NCI-H1436 (cell line): ENCODE data around the gene KLHL34.

Source experiments
- DNase-seq: peaks from one replicate; lab custom pipeline; 2025; lab: John Stamatoyannopoulos, UW

Gene KLHL34

DNA sequence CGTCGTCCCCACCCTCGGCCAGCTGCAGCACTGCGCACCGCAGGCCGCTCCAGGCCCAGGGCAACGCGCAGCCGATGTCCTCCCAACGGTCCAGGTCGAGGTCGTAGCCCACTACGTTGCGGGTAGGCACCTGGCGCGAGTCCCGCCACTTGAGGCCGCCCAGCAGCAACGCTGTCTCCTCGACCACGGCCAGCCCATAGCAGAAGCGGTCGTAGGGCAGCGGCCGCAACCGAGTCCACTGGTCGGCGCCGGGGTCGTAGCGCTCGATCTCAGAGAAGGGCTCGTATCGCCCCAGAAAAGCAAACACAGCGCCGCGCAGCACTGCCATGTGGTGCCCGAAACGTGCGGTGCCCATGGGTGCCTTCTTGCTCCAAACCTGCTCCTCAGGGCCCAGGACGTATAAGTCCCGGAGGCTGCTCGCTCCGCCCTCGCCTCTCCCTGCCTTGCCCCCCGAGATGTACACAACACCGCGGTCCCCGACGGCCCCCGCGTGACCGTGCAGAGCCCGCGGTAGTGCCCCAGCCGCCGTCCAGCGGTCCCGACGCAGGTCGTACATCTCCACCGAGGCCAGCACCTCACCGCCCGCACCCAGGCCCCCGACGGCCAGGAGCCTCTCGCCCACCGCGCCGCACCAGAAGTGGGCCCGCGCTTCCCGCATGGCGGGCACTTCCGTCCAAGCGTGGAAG, 2.1 kb downstream of the KLHL34 start:
- DNase-seq = no peak

DNA sequence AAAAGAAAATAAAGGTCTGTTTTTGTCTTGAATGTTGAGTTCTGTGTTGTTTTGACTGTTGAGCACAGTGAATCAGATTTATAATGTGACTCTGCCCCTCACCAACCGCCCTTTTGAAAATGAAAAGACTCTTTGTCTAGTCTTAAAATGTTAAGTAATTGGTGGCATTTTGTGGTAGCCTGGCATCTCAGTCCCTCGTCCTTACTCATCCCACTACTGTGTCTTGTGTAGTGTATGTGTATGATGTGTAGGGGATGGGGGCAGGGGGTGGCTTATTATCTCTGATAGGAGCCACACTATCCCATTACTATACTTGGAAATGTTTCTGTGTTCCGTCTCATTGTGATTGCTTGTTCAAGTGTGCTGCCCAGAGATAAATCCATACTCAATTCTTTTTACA, 12.2 kb downstream of the KLHL34 start:
- DNase-seq = no peak

- no peak for DNase-seq
Measured at GRCh38 chrX:21645431-21645830, 12.7 kb downstream of the KLHL34 start.

DNA sequence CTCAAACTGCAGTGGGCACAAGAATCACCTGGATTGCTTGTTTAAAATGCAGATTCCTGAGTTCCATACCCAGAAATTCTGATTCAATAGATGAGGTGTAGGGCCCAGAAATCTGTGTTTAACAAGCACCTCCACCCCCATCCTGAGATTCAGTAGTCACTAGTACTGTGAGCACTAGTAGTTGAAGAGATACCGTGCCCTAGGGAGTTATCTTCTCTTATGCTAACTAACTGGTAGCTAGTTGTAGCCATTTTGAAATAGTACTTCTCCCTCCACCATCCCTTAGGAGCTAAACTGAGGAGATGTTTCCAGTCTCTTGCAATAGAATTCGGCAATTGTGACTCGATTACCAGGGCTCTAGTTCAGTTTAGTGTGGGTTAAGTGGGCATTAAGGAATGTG, 18.4 kb downstream of the KLHL34 start:
- no peak for DNase-seq

GRCh38 chrX:21638311-21638710, 19.8 kb downstream of the KLHL34 start:
- no peak for DNase-seq

GRCh38 chrX:21632027-21632426, 26.1 kb downstream of the KLHL34 start:
- DNase-seq = no peak

DNA sequence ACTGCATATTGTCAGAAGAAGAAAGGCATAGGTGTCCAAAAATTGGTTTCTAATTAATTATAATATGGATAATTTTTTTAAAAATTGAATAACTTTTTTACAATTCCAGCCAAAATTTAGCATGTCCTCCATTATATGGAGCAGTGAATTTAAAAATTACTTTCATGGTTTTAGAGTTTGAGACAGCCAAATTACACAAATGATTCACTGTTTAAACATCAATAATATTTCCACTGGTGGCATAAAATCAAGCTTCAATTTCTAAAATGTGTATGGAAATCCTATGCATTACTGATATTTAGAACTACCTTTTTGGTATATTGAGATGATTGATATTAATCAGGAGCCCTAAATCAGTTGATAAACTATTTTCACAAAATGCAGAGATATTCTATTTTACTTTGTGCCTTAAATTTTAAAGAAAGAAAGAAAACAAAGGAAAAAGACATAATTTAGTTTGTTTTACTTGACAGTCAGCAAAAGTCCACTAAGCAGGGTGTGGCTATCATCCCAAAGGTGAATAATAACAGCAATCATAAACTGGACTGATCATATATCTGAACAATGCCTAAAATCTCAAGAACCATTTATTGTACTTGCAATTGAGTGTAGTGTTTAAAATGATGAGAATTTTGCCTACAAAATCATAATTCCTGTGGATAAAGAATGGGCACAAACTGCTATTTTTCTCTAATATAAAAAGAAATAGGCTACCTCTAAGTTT, 34.2 kb downstream of the KLHL34 start:
- DNase-seq = no peak

DNA sequence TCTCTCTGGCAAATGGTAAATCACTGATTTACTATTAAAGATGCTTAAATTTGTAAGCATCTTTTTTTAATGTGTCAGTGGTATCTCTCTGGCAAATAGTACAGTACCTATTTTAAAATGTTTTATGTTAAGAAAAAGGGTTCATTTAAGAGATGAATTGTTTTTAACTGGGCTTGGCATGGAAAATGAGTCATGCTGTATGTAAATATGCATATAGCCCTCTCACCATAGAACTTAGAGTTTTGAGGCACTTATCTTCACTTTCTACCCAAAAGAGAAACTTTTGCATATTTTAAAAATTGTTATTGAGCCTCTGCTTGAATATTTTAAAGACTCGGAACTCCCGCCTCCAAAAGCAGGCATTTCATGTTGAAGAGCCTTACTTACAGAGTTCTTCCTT, 37.9 kb downstream of the KLHL34 start:
- DNase-seq = no peak

GRCh38 chrX:21616386-21616785, 41.7 kb downstream of the KLHL34 start:
- no peak for DNase-seq

DNA sequence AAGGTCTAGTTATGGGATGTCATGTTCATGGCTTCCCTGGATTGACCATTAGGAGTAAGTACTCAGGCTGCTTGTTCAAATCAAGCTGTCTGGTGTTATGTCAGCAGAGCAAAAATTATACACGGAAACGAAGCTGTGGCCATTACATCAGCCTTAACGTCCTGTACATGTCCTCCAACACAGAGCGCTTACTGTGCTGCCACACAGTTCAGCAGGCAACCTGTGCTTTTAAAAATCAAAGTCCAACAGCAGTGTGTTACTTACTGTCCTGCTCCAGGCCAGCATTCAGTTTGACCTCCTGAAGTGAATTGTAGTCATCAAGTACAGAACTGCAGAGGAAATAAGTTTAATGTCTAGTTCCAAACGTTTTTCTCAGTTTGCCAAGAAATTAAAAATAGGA, 46.0 kb downstream of the KLHL34 start:
- DNase-seq = no peak

GRCh38 chrX:21610168-21610567, 48.0 kb downstream of the KLHL34 start:
- DNase-seq = no peak

DNA sequence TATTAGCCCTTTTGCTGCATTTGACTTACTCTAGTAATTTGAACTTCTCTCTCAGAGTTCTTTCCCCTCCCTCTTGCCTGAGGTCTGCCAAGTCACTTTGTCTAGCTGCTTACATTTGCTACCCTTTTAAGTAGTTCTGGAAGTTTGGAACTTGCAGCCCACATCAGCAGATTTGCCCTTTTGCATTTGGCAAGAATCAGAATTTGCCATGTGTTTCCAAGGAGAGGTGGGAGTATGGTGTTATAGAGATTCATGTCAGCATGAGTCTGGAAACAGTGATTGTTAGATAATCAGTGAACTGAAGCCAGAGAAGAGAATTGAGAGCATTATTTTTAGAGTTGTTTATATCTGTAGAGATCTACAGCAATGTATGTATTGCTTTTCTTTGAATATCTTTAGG, 52.1 kb downstream of the KLHL34 start:
- no peak for DNase-seq
